GM23338 (cell line): Measurements from ENCODE around the gene TPM2.

Experiments
- CTCF ChIP-seq, 2 experiments: fragments of 200-600 bp in 1 of 2; sonication (generic) in 1 of 2; conservative IDR thresholded peaks; 2 replicates each; pipeline versions ENCODE4 v1.5.1 to v1.6.1; 2016 to 2017; ENCODE audit warnings: antibody characterized with exemption in 2 of 2, low read depth in 2 of 2, mild to moderate bottlenecking in 2 of 2, moderate library complexity in 1 of 2
- EZH2 ChIP-seq: fragments of 200-600 bp; sonication (generic); IDR thresholded peaks from one replicate; pipeline ENCODE4 v1.8.0; 2017; ENCODE audit warnings: antibody characterized with exemption, mild to moderate bottlenecking, low read depth; ENCODE audit not compliant: unreplicated experiment
- POLR2AphosphoS5 ChIP-seq: IDR thresholded peaks from 2 replicates; pipeline ENCODE4 v1.6.1; 2016; ENCODE audit warnings: antibody characterized with exemption, low read depth
- STAT1 ChIP-seq: IDR thresholded peaks from one replicate; pipeline ENCODE4 v1.6.1; 2016; ENCODE audit warnings: antibody characterized with exemption; ENCODE audit not compliant: unreplicated experiment
- TF ChIP-seq, protein P1 (sequence below): IDR thresholded peaks from one replicate; pipeline ENCODE4 v1.6.1; 2018; ENCODE audit warnings: antibody characterized with exemption; ENCODE audit not compliant: unreplicated experiment

DNA sequence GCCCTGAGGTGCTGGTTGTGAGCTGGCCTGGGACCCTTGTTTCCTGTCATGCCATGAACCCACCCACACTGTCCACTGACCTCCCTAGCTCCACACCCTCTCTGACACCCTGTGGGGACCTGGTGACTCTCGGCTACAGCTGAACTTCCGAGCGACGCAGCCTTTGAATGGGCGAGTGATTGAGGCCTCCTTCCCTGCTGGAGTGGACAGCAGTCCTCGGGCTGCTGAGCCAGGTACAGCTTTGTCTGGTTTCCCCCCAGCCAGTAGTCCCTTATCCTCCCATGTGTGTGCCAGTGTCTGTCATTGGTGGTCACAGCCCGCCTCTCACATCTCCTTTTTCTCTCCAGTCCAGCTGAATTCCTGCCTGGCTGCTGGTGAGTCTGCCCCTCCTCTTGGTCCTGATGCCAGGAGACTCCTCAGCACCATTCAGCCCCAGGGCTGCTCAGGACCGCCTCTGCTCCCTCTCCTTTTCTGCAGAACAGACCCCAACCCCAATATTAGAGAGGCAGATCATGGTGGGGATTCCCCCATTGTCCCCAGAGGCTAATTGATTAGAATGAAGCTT is 9.9 kb downstream of the TPM2 start:
- TF ChIP-seq CTCF (conservative IDR thresholded peaks at IDR 0.05; ENCODE audit: low read depth in 2 of 2): no peak
- TF ChIP-seq STAT1: no peak
- no peak for TF ChIP-seq POLR2AphosphoS5
- TF ChIP-seq, protein P1, sequence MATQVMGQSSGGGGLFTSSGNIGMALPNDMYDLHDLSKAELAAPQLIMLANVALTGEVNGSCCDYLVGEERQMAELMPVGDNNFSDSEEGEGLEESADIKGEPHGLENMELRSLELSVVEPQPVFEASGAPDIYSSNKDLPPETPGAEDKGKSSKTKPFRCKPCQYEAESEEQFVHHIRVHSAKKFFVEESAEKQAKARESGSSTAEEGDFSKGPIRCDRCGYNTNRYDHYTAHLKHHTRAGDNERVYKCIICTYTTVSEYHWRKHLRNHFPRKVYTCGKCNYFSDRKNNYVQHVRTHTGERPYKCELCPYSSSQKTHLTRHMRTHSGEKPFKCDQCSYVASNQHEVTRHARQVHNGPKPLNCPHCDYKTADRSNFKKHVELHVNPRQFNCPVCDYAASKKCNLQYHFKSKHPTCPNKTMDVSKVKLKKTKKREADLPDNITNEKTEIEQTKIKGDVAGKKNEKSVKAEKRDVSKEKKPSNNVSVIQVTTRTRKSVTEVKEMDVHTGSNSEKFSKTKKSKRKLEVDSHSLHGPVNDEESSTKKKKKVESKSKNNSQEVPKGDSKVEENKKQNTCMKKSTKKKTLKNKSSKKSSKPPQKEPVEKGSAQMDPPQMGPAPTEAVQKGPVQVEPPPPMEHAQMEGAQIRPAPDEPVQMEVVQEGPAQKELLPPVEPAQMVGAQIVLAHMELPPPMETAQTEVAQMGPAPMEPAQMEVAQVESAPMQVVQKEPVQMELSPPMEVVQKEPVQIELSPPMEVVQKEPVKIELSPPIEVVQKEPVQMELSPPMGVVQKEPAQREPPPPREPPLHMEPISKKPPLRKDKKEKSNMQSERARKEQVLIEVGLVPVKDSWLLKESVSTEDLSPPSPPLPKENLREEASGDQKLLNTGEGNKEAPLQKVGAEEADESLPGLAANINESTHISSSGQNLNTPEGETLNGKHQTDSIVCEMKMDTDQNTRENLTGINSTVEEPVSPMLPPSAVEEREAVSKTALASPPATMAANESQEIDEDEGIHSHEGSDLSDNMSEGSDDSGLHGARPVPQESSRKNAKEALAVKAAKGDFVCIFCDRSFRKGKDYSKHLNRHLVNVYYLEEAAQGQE: no peak
- no peak for TF ChIP-seq EZH2
